Hippocampal formation (tissue), 2 donors: Measurements from ENCODE around the gene MRPS18B.
A peak's percentile ranks its signal among the peaks of the same experiment; 100 is the strongest.
"Not testable (repeated sequence)": the region's sequence is repeated elsewhere in the genome, so short reads cannot be mapped to it uniquely, and the experiment has no call there.

Experiments
- DNase-seq, 2 donors: peaks; one replicate each; lab custom pipeline; 2025; lab: John Stamatoyannopoulos, UW

MRPS18B gene

GRCh38 chr6:30641048-30641447 lies 23.4 kb downstream of the MRPS18B start:
- DNase-seq: no peak

- no peak for DNase-seq
Measured at GRCh38 chr6:30643656-30644055, 26.0 kb downstream of the MRPS18B start.

GRCh38 chr6:30644769-30645168 lies 27.1 kb downstream of the MRPS18B start:
- DNase-seq: no peak

- DNase-seq: no peak
Measured at GRCh38 chr6:30645989-30646388, 28.3 kb downstream of the MRPS18B start.

- DNase-seq: peak; percentile 87 to 90
Measured at GRCh38 chr6:30646450-30647241, 29.0 kb downstream of the MRPS18B start, which contains the start of gene C6orf136. Gene C6orf136 (plus strand): TSS chr6:30647133. CDS start chr6:30647232, 99 bp downstream.

- DNase-seq: peak; percentile 67 to 76
Measured at GRCh38 chr6:30647242-30648116, 29.8 kb downstream of the MRPS18B start.

GRCh38 chr6:30651143-30651542 lies 33.5 kb downstream of the MRPS18B start:
- DNase-seq: no peak

- no peak for DNase-seq
Measured at GRCh38 chr6:30654798-30655742, 37.4 kb downstream of the MRPS18B start.

- DNase-seq: no peak
Measured at GRCh38 chr6:30655743-30656094, 38.1 kb downstream of the MRPS18B start.

GRCh38 chr6:30656513-30656912 lies 38.9 kb downstream of the MRPS18B start:
- no peak for DNase-seq

- no peak for DNase-seq
Measured at GRCh38 chr6:30657454-30657853, 39.8 kb downstream of the MRPS18B start.

- DNase-seq: not testable (repeated sequence)
Measured at GRCh38 chr6:30657922-30658321, 40.3 kb downstream of the MRPS18B start.

GRCh38 chr6:30664994-30665767 lies 47.5 kb downstream of the MRPS18B start:
- no peak for DNase-seq

GRCh38 chr6:30666300-30666699 lies 48.7 kb downstream of the MRPS18B start:
- not testable (repeated sequence) for DNase-seq

- no peak for DNase-seq
Measured at GRCh38 chr6:30670760-30671527, 53.3 kb downstream of the MRPS18B start.

- DNase-seq: peak; percentile 88
Measured at GRCh38 chr6:30672445-30673253, 55.0 kb downstream of the MRPS18B start, which contains the start of gene DHX16. Gene DHX16 (minus strand): TSS chr6:30673006. CDS start chr6:30672841, 165 bp downstream.
